MCF 10A (cell line): Measurements from ENCODE around the gene MPEG1. TPM values are rescaled to one million over a fixed set of nuclear protein-coding genes. Genes with fewer than 3 reads are reported as not detected.

ENCODE experiments used
- BruUV-seq: library from RNA; stranded (reverse); fragments of 400-500 nt; replicated peaks from 2 replicates; lab custom pipeline; 2021; lab: Mats Ljungman, UMichigan
- CTCF ChIA-PET: fragments of 300-600 bp; sonication (Branson Sonifier 250); formaldehyde crosslinking; extraction: SDS; loops from one replicate; lab custom pipeline; 2021; ENCODE audit warnings: antibody characterized with exemption, inconsistent platforms; lab: Yijun Ruan, JAX
- POLR2A ChIA-PET: fragments of 300-600, 350-650 bp; sonication (Branson Sonifier 250); formaldehyde crosslinking; extraction: SDS; loops from one replicate; lab custom pipeline; 2020; ENCODE audit warnings: antibody characterized with exemption, inconsistent platforms; lab: Yijun Ruan, JAX
- DNase-seq: peaks from one replicate; pipeline ENCODE4 v3.0.0-alpha.2; 2018; ENCODE audit not compliant: unreplicated experiment
- H3K27ac Mint-ChIP-seq: one replicate; pipeline ENCODE4 v1.8.0; 2022; ENCODE audit warnings: mild to moderate bottlenecking, low read depth, mixed read lengths; ENCODE audit not compliant: unreplicated experiment
- H3K27me3 Mint-ChIP-seq: one replicate; pipeline ENCODE4 v1.8.0; 2022; ENCODE audit warnings: mixed read lengths; ENCODE audit not compliant: insufficient read depth, unreplicated experiment
- H3K36me3 Mint-ChIP-seq: one replicate; pipeline ENCODE4 v1.8.0; 2022; ENCODE audit warnings: mild to moderate bottlenecking, moderate library complexity, mixed read lengths; ENCODE audit not compliant: insufficient read depth, unreplicated experiment
- H3K4me1 Mint-ChIP-seq: one replicate; pipeline ENCODE4 v1.8.0; 2022; ENCODE audit warnings: mixed read lengths; ENCODE audit not compliant: insufficient read depth, unreplicated experiment
- H3K4me3 Mint-ChIP-seq: one replicate; pipeline ENCODE4 v1.8.0; 2022; ENCODE audit warnings: mild to moderate bottlenecking, moderate library complexity, mixed read lengths; ENCODE audit not compliant: unreplicated experiment
- H3K9me3 Mint-ChIP-seq: one replicate; pipeline ENCODE4 v1.8.0; 2022; ENCODE audit warnings: mixed read lengths; ENCODE audit not compliant: unreplicated experiment
- CTCF ChIP-seq: fragments of 200-600 bp; IDR thresholded peaks from one replicate; pipeline ENCODE4 v1.8.0; 2022; ENCODE audit warnings: antibody characterized with exemption, mild to moderate bottlenecking; ENCODE audit not compliant: unreplicated experiment
- intact Hi-C: fragments of 100-400 bp; cut with micrococcal nuclease; formaldehyde crosslinking; loops from 2 replicates; pipeline ENCODE4 v1.14.1; 2022
- total RNA-seq: library from RNA; stranded (reverse); gene quantifications from 2 replicates; pipeline ENCODE4 v1.2.3, GENCODE V29; 2022

MPEG1 gene
- total RNA-seq, 1 experiment from 2014 or later = not detected

GRCh38 chr11:59259867-59260475 lies 47.2 kb upstream of the MPEG1 start:
- no TSS peak for BruUV-seq
- Mint-ChIP-seq H3K4me1 (no peaks in the 10 kb centered on the region), H3K27me3 (peaks cover 9% of the 10 kb centered on the region), H3K4me3 (no peak overlapping the region), H3K9me3 (no peaks in the 10 kb centered on the region), H3K36me3 (no peaks in the 10 kb centered on the region), H3K27ac (no peak overlapping the region)
- DNase-seq = no peak
- intact Hi-C loops = no loop called here
- ChIA-PET CTCF (no interaction called here), POLR2A (no interaction called here)
- no peak for TF ChIP-seq CTCF

- ChIA-PET POLR2A (no interaction called here), CTCF (interaction anchor here (1.5 kb wide), 1 partner anchor 52 kb away, joined by 6 read pairs; no protein-coding TSS in a partner anchor)
- Mint-ChIP-seq H3K9me3 (no peaks in the 10 kb centered on the region), H3K4me3 (no peak overlapping the region), H3K36me3 (no peaks in the 10 kb centered on the region), H3K27ac (no peak overlapping the region), H3K27me3 (peaks cover 16% of the 10 kb centered on the region), H3K4me1 (no peaks in the 10 kb centered on the region)
- DNase-seq = no peak
- no TSS peak for BruUV-seq
- intact Hi-C loops = no loop called here
- TF ChIP-seq CTCF = no peak
Measured at GRCh38 chr11:59259047-59259446, 46.3 kb upstream of the MPEG1 start.

- H3K9me3 Mint-ChIP-seq = no peaks in the 10 kb centered on the region
- TF ChIP-seq CTCF = no peak
- H3K4me3 Mint-ChIP-seq = no peak overlapping the region
- peaks cover 5% of the 10 kb centered on the region for H3K4me1 Mint-ChIP-seq
- no peak for DNase-seq
- ChIA-PET CTCF (interaction anchor here (0.5 to 2.7 kb wide), 4 partner anchors 28 to 253 kb away, joined by 3 to 6 read pairs (median 4); no protein-coding TSS in a partner anchor), POLR2A (no interaction called here)
- intact Hi-C loops = no loop called here
- no TSS peak for BruUV-seq
- peaks cover 16% of the 10 kb centered on the region for H3K27me3 Mint-ChIP-seq
- H3K36me3 Mint-ChIP-seq = no peaks in the 10 kb centered on the region
- H3K27ac Mint-ChIP-seq = no peak overlapping the region
Measured at GRCh38 chr11:59255281-59255680, 42.6 kb upstream of the MPEG1 start.

GRCh38 chr11:59254286-59254685 lies 41.6 kb upstream of the MPEG1 start:
- intact Hi-C loops = no loop called here
- no peak for DNase-seq
- TF ChIP-seq CTCF = no peak
- no peaks in the 10 kb centered on the region for H3K9me3 Mint-ChIP-seq
- BruUV-seq = no TSS peak
- ChIA-PET POLR2A (no interaction called here), CTCF (interaction anchor here (0.6 to 1.2 kb wide), 3 partner anchors 12 to 274 kb away, joined by 3 to 4 read pairs (median 3); no protein-coding TSS in a partner anchor)
- H3K27ac Mint-ChIP-seq = no peak overlapping the region
- H3K4me3 Mint-ChIP-seq = no peak overlapping the region
- H3K36me3 Mint-ChIP-seq = no peaks in the 10 kb centered on the region
- H3K4me1 Mint-ChIP-seq = peaks cover 5% of the 10 kb centered on the region
- H3K27me3 Mint-ChIP-seq = peaks cover 16% of the 10 kb centered on the region
